ENCODE data around the gene PPM1E.

Gene PPM1E

DNA sequence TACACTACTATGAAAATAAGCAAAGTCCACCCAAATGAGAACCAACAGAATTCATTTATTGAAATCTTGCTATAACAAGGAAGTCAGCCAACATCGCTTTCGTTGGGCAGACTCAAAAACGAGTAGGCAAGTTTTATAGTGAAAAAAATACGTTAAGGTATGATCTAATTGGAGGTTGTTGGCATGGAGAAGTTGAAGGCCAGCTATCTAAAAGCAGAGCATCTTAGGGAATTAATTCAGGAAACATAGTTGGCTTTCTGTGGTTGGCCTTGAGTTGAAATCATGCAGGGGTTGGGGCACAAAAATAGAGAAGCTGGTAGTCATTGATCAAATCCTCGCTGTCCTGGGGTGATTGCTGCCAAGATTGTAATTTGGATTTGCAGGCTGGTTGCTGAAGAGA is 118.3 kb downstream of the PPM1E start:
- TF ChIP-seq EZH2phosphoT487 (IDR thresholded peaks at IDR 0.05; ENCODE audit: low read depth), result no peak
- TF ChIP-seq, protein P1, sequence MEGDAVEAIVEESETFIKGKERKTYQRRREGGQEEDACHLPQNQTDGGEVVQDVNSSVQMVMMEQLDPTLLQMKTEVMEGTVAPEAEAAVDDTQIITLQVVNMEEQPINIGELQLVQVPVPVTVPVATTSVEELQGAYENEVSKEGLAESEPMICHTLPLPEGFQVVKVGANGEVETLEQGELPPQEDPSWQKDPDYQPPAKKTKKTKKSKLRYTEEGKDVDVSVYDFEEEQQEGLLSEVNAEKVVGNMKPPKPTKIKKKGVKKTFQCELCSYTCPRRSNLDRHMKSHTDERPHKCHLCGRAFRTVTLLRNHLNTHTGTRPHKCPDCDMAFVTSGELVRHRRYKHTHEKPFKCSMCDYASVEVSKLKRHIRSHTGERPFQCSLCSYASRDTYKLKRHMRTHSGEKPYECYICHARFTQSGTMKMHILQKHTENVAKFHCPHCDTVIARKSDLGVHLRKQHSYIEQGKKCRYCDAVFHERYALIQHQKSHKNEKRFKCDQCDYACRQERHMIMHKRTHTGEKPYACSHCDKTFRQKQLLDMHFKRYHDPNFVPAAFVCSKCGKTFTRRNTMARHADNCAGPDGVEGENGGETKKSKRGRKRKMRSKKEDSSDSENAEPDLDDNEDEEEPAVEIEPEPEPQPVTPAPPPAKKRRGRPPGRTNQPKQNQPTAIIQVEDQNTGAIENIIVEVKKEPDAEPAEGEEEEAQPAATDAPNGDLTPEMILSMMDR (IDR thresholded peaks at IDR 0.05; ENCODE audit: low read depth, low read length), result no peak
- H3K79me2 ChIP-seq (ENCODE audit: low read length), result peaks cover 16% of the 10 kb centered on the region; the same call in 1 of the 2 replicates
- no peak overlapping the region for H3K4me2 ChIP-seq (ENCODE audit: low read length)
- no peaks in the 10 kb centered on the region for H3K27me3 ChIP-seq (ENCODE audit: low read depth, low read length)
- H2AFZ ChIP-seq (ENCODE audit: low read depth, low read length), result no peak overlapping the region
- no peaks in the 10 kb centered on the region for H4K20me1 ChIP-seq (ENCODE audit: insufficient read depth, low read length)
- H3K36me3 ChIP-seq (replicated peaks; ENCODE audit: low read depth, low read length), result no peaks in the 10 kb centered on the region
- H3K9me3 ChIP-seq (ENCODE audit: insufficient read depth, low read length), result no peaks in the 10 kb centered on the region
- H3K9ac ChIP-seq (ENCODE audit: low read length), result no peak overlapping the region
- H3K4me1 ChIP-seq (ENCODE audit: low read length), result peaks cover 46% of the 10 kb centered on the region
- no peak overlapping the region for H3K27ac ChIP-seq (ENCODE audit: low read length)
- no peak overlapping the region for H3K4me3 ChIP-seq (ENCODE audit: low read length)

GRCh38 chr17:58875261-58875660 is 119.6 kb downstream of the PPM1E start:
- Histone ChIP-seq H3K9ac (ENCODE audit: low read length) (no peak overlapping the region), H3K4me2 (ENCODE audit: low read length) (peak overlapping the region; percentile 21; the same call in 1 of the 2 replicates), H3K4me1 (ENCODE audit: low read length) (peaks cover 40% of the 10 kb centered on the region), H3K4me3 (ENCODE audit: low read length) (no peak overlapping the region), H3K79me2 (ENCODE audit: low read length) (peaks cover 16% of the 10 kb centered on the region; the same call in 1 of the 2 replicates), H3K27me3 (ENCODE audit: low read depth, low read length) (no peaks in the 10 kb centered on the region), H3K27ac (ENCODE audit: low read length) (no peak overlapping the region), H3K9me3 (ENCODE audit: insufficient read depth, low read length) (no peaks in the 10 kb centered on the region), H3K36me3 (replicated peaks; ENCODE audit: low read depth, low read length) (no peaks in the 10 kb centered on the region), H4K20me1 (ENCODE audit: insufficient read depth, low read length) (no peaks in the 10 kb centered on the region), H2AFZ (ENCODE audit: low read depth, low read length) (no peak overlapping the region)
- TF ChIP-seq, protein P1 (IDR thresholded peaks at IDR 0.05; ENCODE audit: low read depth, low read length), result no peak
- no peak for TF ChIP-seq EZH2phosphoT487 (IDR thresholded peaks at IDR 0.05; ENCODE audit: low read depth)

GRCh38 chr17:58884161-58884560 is 128.5 kb downstream of the PPM1E start:
- H3K9me3 ChIP-seq (ENCODE audit: insufficient read depth, low read length), result no peaks in the 10 kb centered on the region
- no peaks in the 10 kb centered on the region for H4K20me1 ChIP-seq (ENCODE audit: insufficient read depth, low read length)
- H3K27me3 ChIP-seq (ENCODE audit: low read depth, low read length), result no peaks in the 10 kb centered on the region
- H3K4me2 ChIP-seq (ENCODE audit: low read length), result no peak overlapping the region
- no peak overlapping the region for H3K27ac ChIP-seq (ENCODE audit: low read length)
- no peak overlapping the region for H3K4me3 ChIP-seq (ENCODE audit: low read length)
- H3K9ac ChIP-seq (ENCODE audit: low read length), result no peak overlapping the region
- H2AFZ ChIP-seq (ENCODE audit: low read depth, low read length), result no peak overlapping the region
- no peaks in the 10 kb centered on the region for H3K36me3 ChIP-seq (replicated peaks; ENCODE audit: low read depth, low read length)
- H3K79me2 ChIP-seq (ENCODE audit: low read length), result 0 out of 2 replicates have a peak, but pooled peaks cover 3% of the 10 kb centered on the region
- TF ChIP-seq EZH2phosphoT487 (IDR thresholded peaks at IDR 0.05; ENCODE audit: low read depth), result no peak
- TF ChIP-seq, protein P1 (IDR thresholded peaks at IDR 0.05; ENCODE audit: low read depth, low read length), result no peak
- H3K4me1 ChIP-seq (ENCODE audit: low read length), result no peaks in the 10 kb centered on the region

- Histone ChIP-seq H3K36me3 (replicated peaks; ENCODE audit: low read depth, low read length) (peaks cover 2% of the 10 kb centered on the region), H4K20me1 (ENCODE audit: insufficient read depth, low read length) (no peaks in the 10 kb centered on the region), H3K27me3 (ENCODE audit: low read depth, low read length) (no peaks in the 10 kb centered on the region), H2AFZ (ENCODE audit: low read depth, low read length) (no peak overlapping the region), H3K4me3 (ENCODE audit: low read length) (no peak overlapping the region), H3K27ac (ENCODE audit: low read length) (no peak overlapping the region), H3K79me2 (ENCODE audit: low read length) (0 out of 2 replicates have a peak, but pooled peaks cover 3% of the 10 kb centered on the region), H3K9ac (ENCODE audit: low read length) (no peak overlapping the region), H3K4me2 (ENCODE audit: low read length) (no peak overlapping the region), H3K9me3 (ENCODE audit: insufficient read depth, low read length) (no peaks in the 10 kb centered on the region), H3K4me1 (ENCODE audit: low read length) (no peaks in the 10 kb centered on the region)
- no peak for TF ChIP-seq EZH2phosphoT487 (IDR thresholded peaks at IDR 0.05; ENCODE audit: low read depth)
- TF ChIP-seq, protein P1 (IDR thresholded peaks at IDR 0.05; ENCODE audit: low read depth, low read length), result no peak
Observed at GRCh38 chr17:58886514-58886913, 130.9 kb downstream of the PPM1E start.

Measured in OCI-LY3 (cell line).